Muscle of leg (tissue), 11 donors: ENCODE measurements around the gene GNA12. TPM values are rescaled to one million over a fixed set of nuclear protein-coding genes. Genes with fewer than 3 reads are reported as not detected.

ENCODE experiments used
- DNase-seq: peaks from one replicate; pipeline ENCODE4 v3.0.0; 2013
- H3K27ac ChIP-seq: one replicate; pipeline ENCODE4 v1.5.1; 2013; ENCODE audit warnings: mild to moderate bottlenecking, low read length, control low read depth
- H3K27me3 ChIP-seq: one replicate; pipeline ENCODE4 v1.6.1; 2013; ENCODE audit warnings: low read length; ENCODE audit not compliant: control insufficient read depth, insufficient read depth
- H3K36me3 ChIP-seq: one replicate; pipeline ENCODE4 v1.6.1; 2013; ENCODE audit warnings: low read length; ENCODE audit not compliant: control insufficient read depth, insufficient read depth
- H3K4me1 ChIP-seq: one replicate; pipeline ENCODE4 v1.6.1; 2013; ENCODE audit warnings: low read length; ENCODE audit not compliant: control insufficient read depth, insufficient read depth
- H3K4me3 ChIP-seq: one replicate; pipeline ENCODE4 v1.5.1; 2013; ENCODE audit warnings: low read length, control low read depth
- H3K9me3 ChIP-seq: replicated peaks from 2 replicates; pipeline ENCODE4 v1.6.1; 2013; ENCODE audit warnings: low read depth, low read length; ENCODE audit not compliant: control insufficient read depth
- WGBS: methylation state at CpG from one replicate; pipeline ENCODE4 v1.1.5; 2013; ENCODE audit warnings: missing lambda C conversion rate; ENCODE audit not compliant: insufficient coverage; 5-methylcytosine and 5-hydroxymethylcytosine counted together
- polyA plus RNA-seq, 8 donors: library from polyadenylated mRNA; unstranded; fragments of 120-200 nt; gene quantifications; one replicate each; pipeline versions ENCODE4 v1.2.1 to v1.2.3, GENCODE V29; 2013; ENCODE audit warnings: inconsistent platforms in 1 of 8, low replicate concordance in 1 of 8; ENCODE audit not compliant: insufficient read length in 8 of 8, insufficient read depth in 1 of 8
- total RNA-seq: library from RNA; stranded (reverse); fragments of 120-200 nt; gene quantifications from one replicate; pipeline ENCODE4 v1.2.4, GENCODE V29; 2013

GNA12 gene
- total and polyA plus RNA-seq, 9 donors: 6.6 to 40.4 (median 31.6) TPM

DNA sequence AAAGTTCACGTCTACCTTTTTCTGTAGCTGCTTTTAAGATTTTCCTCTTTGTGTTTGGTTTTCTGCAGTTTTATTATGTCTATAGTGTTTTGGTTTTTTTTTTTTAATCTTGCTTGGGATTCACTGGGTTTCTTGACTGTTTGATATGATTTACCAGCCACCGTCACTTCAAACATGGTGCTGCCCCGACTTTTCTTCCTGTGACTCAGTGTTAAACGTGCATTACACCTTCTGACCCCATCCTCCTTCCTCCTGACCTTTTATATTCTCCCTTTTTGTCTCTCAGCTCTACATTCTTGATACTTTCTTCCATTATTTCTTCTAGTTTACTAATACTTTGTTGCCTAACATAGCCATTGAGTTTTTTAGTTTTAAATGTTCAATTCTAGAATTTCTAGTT is 61.5 kb downstream of the GNA12 start:
- H3K27ac ChIP-seq: no peak overlapping the region
- H3K36me3 ChIP-seq: peaks cover 19% of the 10 kb centered on the region
- no peak for DNase-seq
- H3K9me3 ChIP-seq: no peaks in the 10 kb centered on the region
- H3K27me3 ChIP-seq: no peaks in the 10 kb centered on the region
- no peak overlapping the region for H3K4me3 ChIP-seq
- no peaks in the 10 kb centered on the region for H3K4me1 ChIP-seq
- 80% methylated on average over 3 of the region's 4 CpGs for WGBS

DNA sequence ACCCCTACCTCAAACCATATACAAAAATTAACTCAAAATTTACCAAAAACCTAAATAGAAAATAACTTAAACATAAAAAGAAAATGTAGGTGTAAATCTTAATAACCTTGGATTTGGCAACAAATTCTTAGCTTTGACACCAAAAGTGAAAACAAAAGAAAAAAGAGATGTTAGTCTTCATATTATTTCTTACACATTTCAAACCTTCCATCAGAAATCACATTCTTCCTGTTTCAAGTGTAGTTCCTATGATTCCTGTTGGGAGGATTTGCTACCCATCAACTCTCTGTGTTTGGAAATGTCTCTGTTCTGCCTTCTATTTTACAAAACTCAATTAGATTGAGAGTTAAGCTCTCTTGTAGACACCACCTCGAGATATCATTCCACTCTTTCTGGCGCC is 62.0 kb downstream of the GNA12 start:
- no peak overlapping the region for H3K27ac ChIP-seq
- H3K4me3 ChIP-seq: no peak overlapping the region
- no peak for DNase-seq
- no peaks in the 10 kb centered on the region for H3K9me3 ChIP-seq
- 100% methylated on average over 1 of the region's 2 CpGs for WGBS
- no peaks in the 10 kb centered on the region for H3K27me3 ChIP-seq
- H3K36me3 ChIP-seq: peaks cover 14% of the 10 kb centered on the region
- H3K4me1 ChIP-seq: no peaks in the 10 kb centered on the region

- H3K27ac ChIP-seq: no peak overlapping the region
- no peaks in the 10 kb centered on the region for H3K27me3 ChIP-seq
- peaks cover 10% of the 10 kb centered on the region for H3K36me3 ChIP-seq
- DNase-seq: no peak
- WGBS: no CpG with 5 or more reads among the region's 2 CpGs
- H3K4me3 ChIP-seq: no peak overlapping the region
- no peaks in the 10 kb centered on the region for H3K9me3 ChIP-seq
- H3K4me1 ChIP-seq: no peaks in the 10 kb centered on the region
These were observed 62.5 kb downstream of the GNA12 start for GRCh38 chr7:2781636-2782035.

GRCh38 chr7:2779051-2779450 is 65.1 kb downstream of the GNA12 start:
- H3K4me1 ChIP-seq: no peaks in the 10 kb centered on the region
- H3K4me3 ChIP-seq: no peak overlapping the region
- DNase-seq: no peak
- H3K36me3 ChIP-seq: peaks cover 11% of the 10 kb centered on the region
- H3K27me3 ChIP-seq: no peaks in the 10 kb centered on the region
- 93% methylated on average over 2 of the region's 8 CpGs for WGBS
- no peak overlapping the region for H3K27ac ChIP-seq
- H3K9me3 ChIP-seq: no peaks in the 10 kb centered on the region

- Histone ChIP-seq H3K27me3 (no peaks in the 10 kb centered on the region), H3K4me3 (no peak overlapping the region), H3K27ac (no peak overlapping the region), H3K36me3 (peaks cover 14% of the 10 kb centered on the region), H3K9me3 (no peaks in the 10 kb centered on the region), H3K4me1 (no peaks in the 10 kb centered on the region)
- DNase-seq: no peak
- 91% methylated on average over 2 of the region's 8 CpGs for WGBS
These were observed 66.1 kb downstream of the GNA12 start for GRCh38 chr7:2777898-2778535.

DNA sequence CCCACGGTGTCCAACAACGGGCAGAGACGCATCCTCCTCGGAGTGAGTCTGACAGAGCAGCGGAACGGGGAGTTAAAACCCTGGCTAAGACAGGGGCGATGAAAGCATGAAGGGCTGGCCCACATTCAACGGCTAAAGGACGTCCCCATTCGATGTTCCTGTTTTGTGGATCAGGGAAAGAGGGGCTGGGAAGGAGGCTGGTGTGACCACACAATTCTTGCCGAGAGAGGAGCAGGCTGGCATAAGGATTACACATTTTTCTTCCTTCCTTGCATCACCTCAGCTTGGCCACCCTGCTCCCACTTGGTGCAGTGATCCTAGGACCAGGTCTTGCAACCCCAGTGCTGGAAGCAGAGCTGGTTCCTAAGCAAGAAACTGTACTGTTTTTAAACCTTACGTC is 67.7 kb downstream of the GNA12 start:
- WGBS: 87% methylated on average over 8 of the region's 12 CpGs
- no peaks in the 10 kb centered on the region for H3K27me3 ChIP-seq

GRCh38 chr7:2775785-2776184 is 68.3 kb downstream of the GNA12 start:
- no peaks in the 10 kb centered on the region for H3K9me3 ChIP-seq
- H3K27me3 ChIP-seq: no peaks in the 10 kb centered on the region
- H3K4me3 ChIP-seq: no peak overlapping the region
- H3K4me1 ChIP-seq: no peaks in the 10 kb centered on the region
- peaks cover 14% of the 10 kb centered on the region for H3K36me3 ChIP-seq
- no peak for DNase-seq
- no peak overlapping the region for H3K27ac ChIP-seq
- WGBS: 74% methylated on average over 4 of the region's 4 CpGs

More for the DNA sequence above, 67.7 kb downstream of the GNA12 start:
- H3K9me3 ChIP-seq: no peaks in the 10 kb centered on the region
- H3K27ac ChIP-seq: no peak overlapping the region
- no peaks in the 10 kb centered on the region for H3K4me1 ChIP-seq
- H3K36me3 ChIP-seq: peaks cover 14% of the 10 kb centered on the region
- H3K4me3 ChIP-seq: no peak overlapping the region
- no peak for DNase-seq

GRCh38 chr7:2775376-2775775 is 68.7 kb downstream of the GNA12 start:
- DNase-seq: no peak
- 85% methylated on average over 14 of the region's 14 CpGs for WGBS
- H3K36me3 ChIP-seq: peaks cover 14% of the 10 kb centered on the region
- H3K9me3 ChIP-seq: no peaks in the 10 kb centered on the region
- H3K27me3 ChIP-seq: no peaks in the 10 kb centered on the region
- no peak overlapping the region for H3K4me3 ChIP-seq
- no peak overlapping the region for H3K27ac ChIP-seq
- H3K4me1 ChIP-seq: no peaks in the 10 kb centered on the region

GRCh38 chr7:2774935-2775334 is 69.2 kb downstream of the GNA12 start:
- Histone ChIP-seq H3K36me3 (peaks cover 14% of the 10 kb centered on the region), H3K4me3 (no peak overlapping the region)

DNA sequence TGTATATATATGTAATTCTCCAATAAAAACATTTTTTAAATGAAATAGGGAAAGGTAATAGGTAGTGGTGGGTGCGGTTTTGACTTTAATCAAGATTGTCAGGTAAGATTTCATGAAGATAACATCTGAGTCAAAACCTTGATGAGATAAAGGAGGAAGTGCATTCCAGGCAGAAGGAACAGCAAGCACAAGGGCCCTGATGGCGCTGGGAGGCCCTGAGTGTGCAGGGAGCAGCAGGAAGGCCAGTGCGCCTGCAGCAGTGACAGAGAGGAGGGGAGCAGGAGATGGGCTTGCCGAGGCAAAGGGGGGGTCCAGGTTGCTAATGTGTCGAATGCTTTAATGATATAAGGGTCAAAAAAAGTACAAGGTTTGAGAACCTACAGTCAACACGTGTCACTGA is 69.8 kb downstream of the GNA12 start:
- 90% methylated on average over 3 of the region's 6 CpGs for WGBS
- no peaks in the 10 kb centered on the region for H3K4me1 ChIP-seq
- no peak overlapping the region for H3K4me3 ChIP-seq
- peaks cover 14% of the 10 kb centered on the region for H3K36me3 ChIP-seq
- H3K27ac ChIP-seq: no peak overlapping the region
- no peaks in the 10 kb centered on the region for H3K27me3 ChIP-seq
- no peaks in the 10 kb centered on the region for H3K9me3 ChIP-seq
- no peak for DNase-seq

More at GRCh38 chr7:2774935-2775334, 69.2 kb downstream of the GNA12 start:
- no peak for DNase-seq
- Histone ChIP-seq H3K4me1 (no peaks in the 10 kb centered on the region), H3K27ac (no peak overlapping the region), H3K9me3 (no peaks in the 10 kb centered on the region), H3K27me3 (no peaks in the 10 kb centered on the region)
- WGBS: 83% methylated on average over 4 of the region's 7 CpGs

DNA sequence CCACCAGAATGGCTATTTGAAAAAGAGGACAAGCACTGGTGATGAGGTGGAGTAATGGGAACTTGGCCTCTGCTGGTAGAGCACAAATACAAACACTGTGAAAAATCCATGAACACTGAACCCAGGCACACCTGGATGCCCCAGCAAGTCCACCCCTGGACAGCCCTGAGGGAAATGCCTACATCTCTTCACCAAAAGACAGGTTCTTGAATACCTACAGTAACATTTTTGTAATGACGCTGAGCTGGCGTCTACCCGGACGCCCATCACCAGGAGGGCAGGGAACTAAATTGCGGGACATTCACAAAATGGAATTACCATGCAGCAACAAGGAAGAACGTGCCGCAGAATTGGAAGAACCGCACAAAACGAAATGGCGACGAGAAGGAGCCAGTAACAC is 70.5 kb downstream of the GNA12 start:
- Histone ChIP-seq H3K9me3 (no peaks in the 10 kb centered on the region), H3K4me3 (no peak overlapping the region), H3K27me3 (no peaks in the 10 kb centered on the region), H3K4me1 (no peaks in the 10 kb centered on the region), H3K27ac (no peak overlapping the region), H3K36me3 (peaks cover 17% of the 10 kb centered on the region)
- DNase-seq: no peak
- WGBS: 96% methylated on average over 11 of the region's 11 CpGs
